Measurements from ENCODE around the gene DNAH14.

DNA sequence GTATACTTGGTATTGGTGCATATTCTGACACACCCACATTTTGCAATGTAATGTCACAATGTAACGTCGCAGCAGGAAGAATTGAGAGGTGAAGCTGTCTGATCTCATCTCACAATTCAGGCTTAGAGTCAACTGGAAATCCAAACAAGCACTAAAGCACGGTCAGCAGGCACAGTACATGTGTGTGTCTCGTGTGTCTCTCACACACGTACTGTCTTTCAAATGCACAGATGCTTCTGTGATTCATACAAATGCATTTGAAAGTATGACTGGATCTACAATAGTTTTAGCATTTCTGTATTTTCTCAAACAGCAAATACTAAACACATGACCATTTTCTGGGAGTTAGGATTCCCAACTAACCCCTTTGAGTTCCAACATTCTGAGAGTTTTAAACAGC, 471.5 kb downstream of the DNAH14 start:
- TF ChIP-seq ZNF175 (CRISPR knock-in tag; IDR thresholded peaks at IDR 0.05; ENCODE audit: low read depth) = no peak
- no peak for TF ChIP-seq GTF2F1 (IDR thresholded peaks at IDR 0.05; ENCODE audit: low read depth, low read length)
- no peak for TF ChIP-seq NFE2 (IDR thresholded peaks at IDR 0.05; ENCODE audit: low read depth)
- TF ChIP-seq, protein P1, sequence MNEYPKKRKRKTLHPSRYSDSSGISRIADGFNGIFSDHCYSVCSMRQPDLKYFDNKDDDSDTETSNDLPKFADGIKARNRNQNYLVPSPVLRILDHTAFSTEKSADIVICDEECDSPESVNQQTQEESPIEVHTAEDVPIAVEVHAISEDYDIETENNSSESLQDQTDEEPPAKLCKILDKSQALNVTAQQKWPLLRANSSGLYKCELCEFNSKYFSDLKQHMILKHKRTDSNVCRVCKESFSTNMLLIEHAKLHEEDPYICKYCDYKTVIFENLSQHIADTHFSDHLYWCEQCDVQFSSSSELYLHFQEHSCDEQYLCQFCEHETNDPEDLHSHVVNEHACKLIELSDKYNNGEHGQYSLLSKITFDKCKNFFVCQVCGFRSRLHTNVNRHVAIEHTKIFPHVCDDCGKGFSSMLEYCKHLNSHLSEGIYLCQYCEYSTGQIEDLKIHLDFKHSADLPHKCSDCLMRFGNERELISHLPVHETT (CRISPR knock-in tag; conservative IDR thresholded peaks at IDR 0.05 in 1 of 2, IDR thresholded peaks at IDR 0.05 in 1 of 2) = no peak
- no peak for TF ChIP-seq RBBP5 (IDR thresholded peaks at IDR 0.05; ENCODE audit: borderline replicate concordance, insufficient read depth, low read length, poor library complexity, severe bottlenecking)
- no peak for TF ChIP-seq MEF2D (tag; conservative IDR thresholded peaks at IDR 0.05; ENCODE audit: low read depth)
- TF ChIP-seq BRCA1 (IDR thresholded peaks at IDR 0.05) = no peak
- TF ChIP-seq BRCA1 (CRISPR knock-in tag; IDR thresholded peaks at IDR 0.05) = no peak
- TF ChIP-seq, protein P2, sequence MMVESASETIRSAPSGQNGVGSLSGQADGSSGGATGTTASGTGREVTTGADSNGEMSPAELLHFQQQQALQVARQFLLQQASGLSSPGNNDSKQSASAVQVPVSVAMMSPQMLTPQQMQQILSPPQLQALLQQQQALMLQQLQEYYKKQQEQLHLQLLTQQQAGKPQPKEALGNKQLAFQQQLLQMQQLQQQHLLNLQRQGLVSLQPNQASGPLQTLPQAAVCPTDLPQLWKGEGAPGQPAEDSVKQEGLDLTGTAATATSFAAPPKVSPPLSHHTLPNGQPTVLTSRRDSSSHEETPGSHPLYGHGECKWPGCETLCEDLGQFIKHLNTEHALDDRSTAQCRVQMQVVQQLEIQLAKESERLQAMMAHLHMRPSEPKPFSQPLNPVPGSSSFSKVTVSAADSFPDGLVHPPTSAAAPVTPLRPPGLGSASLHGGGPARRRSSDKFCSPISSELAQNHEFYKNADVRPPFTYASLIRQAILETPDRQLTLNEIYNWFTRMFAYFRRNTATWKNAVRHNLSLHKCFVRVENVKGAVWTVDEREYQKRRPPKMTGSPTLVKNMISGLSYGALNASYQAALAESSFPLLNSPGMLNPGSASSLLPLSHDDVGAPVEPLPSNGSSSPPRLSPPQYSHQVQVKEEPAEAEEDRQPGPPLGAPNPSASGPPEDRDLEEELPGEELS (CRISPR knock-in tag; IDR thresholded peaks at IDR 0.05; ENCODE audit: borderline replicate concordance) = no peak
- TF ChIP-seq ZZZ3 (IDR thresholded peaks at IDR 0.05) = no peak
- TF ChIP-seq NR3C1 (CRISPR knock-in tag; IDR thresholded peaks at IDR 0.05) = no peak
- no peak for TF ChIP-seq THRAP3 (IDR thresholded peaks at IDR 0.05; ENCODE audit: borderline replicate concordance)
- no peak for TF ChIP-seq ZNF589 (CRISPR knock-in tag; IDR thresholded peaks at IDR 0.05; ENCODE audit: low read depth)

Measured in K562 (cell line).